Tibial nerve (tissue), 4 donors: Measurements from ENCODE around the gene ATP6V0E2. TPM values are rescaled to one million over a fixed set of nuclear protein-coding genes. Genes with fewer than 3 reads are reported as not detected.

Source experiments
- DNase-seq, 2 donors: peaks; one replicate each; pipeline ENCODE4 v3.0.0-alpha.2; 2019; ENCODE audit warnings: low spot score in 2 of 2
- H3K27ac ChIP-seq, 4 donors: fragments of 200-600 bp; sonication (generic) in 3 of 4; one replicate each; pipeline ENCODE4 v1.5.1; 2017 to 2019; ENCODE audit warnings: mild to moderate bottlenecking in 1 of 4
- H3K27me3 ChIP-seq, 2 donors: fragments of 200-600 bp; sonication (generic) in 1 of 2; one replicate each; pipeline versions ENCODE4 v1.5.1 to v1.6.0; 2017 to 2019
- H3K36me3 ChIP-seq, 3 donors: fragments of 200-600 bp; sonication (generic); one replicate each; pipeline ENCODE4 v1.5.1; 2018 to 2019
- H3K4me1 ChIP-seq, 4 donors: fragments of 200-600 bp; sonication (generic) in 3 of 4; one replicate each; pipeline ENCODE4 v1.5.1; 2017 to 2019
- H3K4me3 ChIP-seq, 4 donors: fragments of 200-600 bp; sonication (generic) in 3 of 4; one replicate each; pipeline ENCODE4 v1.5.1; 2017 to 2019; ENCODE audit warnings: mild to moderate bottlenecking in 1 of 4, moderate library complexity in 1 of 4
- H3K9me3 ChIP-seq, 4 donors: fragments of 200-600 bp; sonication (generic) in 3 of 4; one replicate each; pipeline ENCODE4 v1.5.1; 2017 to 2019
- CTCF ChIP-seq, 5 experiments: fragments of 200-600 bp in 3 of 5; fragments of 450-650 bp in 2 of 5; sonication (generic) in 3 of 5; IDR thresholded peaks; one replicate each; pipeline ENCODE4 v1.5.1; 2016 to 2019; ENCODE audit warnings: antibody characterized with exemption in 5 of 5, mild to moderate bottlenecking in 3 of 5, moderate library complexity in 2 of 5
- EP300 ChIP-seq, 2 donors: sonication (generic); formaldehyde crosslinking; IDR thresholded peaks; one replicate each; pipeline ENCODE4 v1.6.1; 2017; ENCODE audit warnings: antibody characterized with exemption in 2 of 2, mild to moderate bottlenecking in 1 of 2
- POLR2A ChIP-seq, 2 donors: fragments of 450-650 bp; IDR thresholded peaks; one replicate each; pipeline ENCODE4 v1.6.1; 2017; ENCODE audit warnings: antibody characterized with exemption in 2 of 2, mild to moderate bottlenecking in 2 of 2, moderate library complexity in 2 of 2
- WGBS, 2 donors: methylation state at CpG; one replicate each; pipeline ENCODE4 v1.1.5; 2018; 5-methylcytosine and 5-hydroxymethylcytosine counted together
- total RNA-seq, 4 donors: library from RNA; depleted of rRNA; stranded (reverse); fragments of >200 nt; gene quantifications; one replicate each; pipeline ENCODE4 v1.1.0, GENCODE V29; 2016

The ATP6V0E2 gene
- total RNA-seq, 4 donors from 2014 or later, result 28.7 to 49.5 (median 38.1) TPM

- 89 to 98% methylated on average over 4 of the region's 4 CpGs for WGBS, 2 donors
- Histone ChIP-seq H3K4me1 (no peaks in the 10 kb centered on the region), H3K27ac (no peak overlapping the region), H3K36me3 (peaks cover 0 to 98% (median 7%) of the 10 kb centered on the region in 3 donors), H3K4me3 (no peak overlapping the region), H3K9me3 (no peaks in the 10 kb centered on the region), H3K27me3 (no peaks in the 10 kb centered on the region)
- DNase-seq, result no peak
- TF ChIP-seq POLR2A (IDR thresholded peaks at IDR 0.05) (no peak), CTCF (IDR thresholded peaks at IDR 0.05) (no peak), EP300 (IDR thresholded peaks at IDR 0.05) (no peak)
Observed at GRCh38 chr7:149863500-149863899, 10.3 kb upstream of the ATP6V0E2 start.

- no peaks in the 10 kb centered on the region for H3K9me3 ChIP-seq
- H3K36me3 ChIP-seq, result peaks cover 0 to 100% (median 7%) of the 10 kb centered on the region in 3 donors
- H3K4me1 ChIP-seq, result no peaks in the 10 kb centered on the region
- H3K27ac ChIP-seq, result no peak overlapping the region
- no peak for DNase-seq
- 82 to 90% methylated on average over 4 to 7 of the region's 8 CpGs for WGBS, 2 donors
- H3K27me3 ChIP-seq, result no peaks in the 10 kb centered on the region
- H3K4me3 ChIP-seq, result no peak overlapping the region
- no peak for TF ChIP-seq EP300 (IDR thresholded peaks at IDR 0.05)
- no peak for TF ChIP-seq POLR2A (IDR thresholded peaks at IDR 0.05)
- no peak for TF ChIP-seq CTCF (IDR thresholded peaks at IDR 0.05)
Observed at GRCh38 chr7:149864023-149864422, 9.7 kb upstream of the ATP6V0E2 start.

GRCh38 chr7:149864751-149865150, 9.0 kb upstream of the ATP6V0E2 start:
- WGBS, 2 donors, result 89 to 94% methylated on average over 12 of the region's 12 CpGs
- H3K4me3 ChIP-seq, result no peak overlapping the region
- no peak overlapping the region for H3K27ac ChIP-seq
- H3K36me3 ChIP-seq, result peaks cover 0 to 100% (median 7%) of the 10 kb centered on the region in 3 donors
- TF ChIP-seq POLR2A (IDR thresholded peaks at IDR 0.05) (no peak), CTCF (IDR thresholded peaks at IDR 0.05) (no peak), EP300 (IDR thresholded peaks at IDR 0.05) (no peak)
- no peaks in the 10 kb centered on the region for H3K9me3 ChIP-seq
- peaks cover 0 to 5% (median 0%) of the 10 kb centered on the region in 4 donors for H3K4me1 ChIP-seq
- H3K27me3 ChIP-seq, result no peaks in the 10 kb centered on the region
- no peak for DNase-seq

GRCh38 chr7:149865437-149865836, 8.3 kb upstream of the ATP6V0E2 start:
- no peaks in the 10 kb centered on the region for H3K9me3 ChIP-seq
- H3K4me1 ChIP-seq, result peaks cover 0 to 5% (median 0%) of the 10 kb centered on the region in 4 donors
- no peaks in the 10 kb centered on the region for H3K27me3 ChIP-seq
- TF ChIP-seq EP300 (IDR thresholded peaks at IDR 0.05), result no peak
- no peak for TF ChIP-seq POLR2A (IDR thresholded peaks at IDR 0.05)
- TF ChIP-seq CTCF (IDR thresholded peaks at IDR 0.05), result no peak
- no peak overlapping the region for H3K27ac ChIP-seq
- peaks cover 0 to 98% (median 7%) of the 10 kb centered on the region in 3 donors for H3K36me3 ChIP-seq
- no peak overlapping the region for H3K4me3 ChIP-seq
- DNase-seq, result no peak
- whole genome bisulfite sequencing, 2 donors, result 80 to 85% methylated on average over 3 to 6 of the region's 7 CpGs

GRCh38 chr7:149866139-149866778, 7.5 kb upstream of the ATP6V0E2 start:
- Histone ChIP-seq H3K27ac (no peak overlapping the region), H3K27me3 (no peaks in the 10 kb centered on the region), H3K9me3 (no peaks in the 10 kb centered on the region), H3K4me3 (no peak overlapping the region), H3K4me1 (peaks cover 0 to 5% (median 0%) of the 10 kb centered on the region in 4 donors), H3K36me3 (peaks cover 0 to 94% (median 7%) of the 10 kb centered on the region in 3 donors)
- TF ChIP-seq POLR2A (IDR thresholded peaks at IDR 0.05) (no peak), EP300 (IDR thresholded peaks at IDR 0.05) (no peak)
- no peak for DNase-seq
- 83 to 84% methylated on average over 16 of the region's 16 CpGs for WGBS, 2 donors
